Measurements from ENCODE around the gene POLH. TPM values are rescaled to one million over a fixed set of nuclear protein-coding genes. Genes with fewer than 3 reads are reported as not detected.

The POLH gene
- total and polyA plus RNA-seq, 2 donors from 2014 or later, result 1.8 to 16.8 TPM

GRCh38 chr6:43540507-43540906 is 35.5 kb upstream of the POLH start:
- intact Hi-C loops (cut with DNase I), result no loop called here
- no peaks in the 10 kb centered on the region for H3K27me3 ChIP-seq (ENCODE audit: control insufficient read depth, insufficient read depth, low read length)
- DNase-seq (no peak), FAIRE-seq (no peak)
- no peaks in the 10 kb centered on the region for H3K9me3 ChIP-seq (ENCODE audit: control insufficient read depth in 2 of 3, insufficient read depth in 1 of 3, low read length in 3 of 3)
- no peak overlapping the region for H3K27ac ChIP-seq (ENCODE audit: low read depth in 2 of 2, low read length in 2 of 2)
- H3K4me3 ChIP-seq (ENCODE audit: low read length in 3 of 3), result no peak overlapping the region
- TF ChIP-seq CTCF (IDR thresholded peaks at IDR 0.05; ENCODE audit: borderline replicate concordance, extremely low read depth, insufficient read depth), result no peak
- H3K9ac ChIP-seq (ENCODE audit: low read length in 3 of 3), result no peak overlapping the region
- peaks cover 0 to 7% (median 6%) of the 10 kb centered on the region in 3 donors for H3K36me3 ChIP-seq (ENCODE audit: control insufficient read depth in 2 of 3, insufficient read depth in 3 of 3, low read length in 3 of 3)
- no peaks in the 10 kb centered on the region for H3K4me1 ChIP-seq (ENCODE audit: control insufficient read depth in 2 of 3, insufficient read depth in 2 of 3, low read depth in 1 of 3, low read length in 3 of 3)

- Histone ChIP-seq H3K27ac (ENCODE audit: low read depth in 2 of 2, low read length in 2 of 2) (no peak overlapping the region), H3K9ac (ENCODE audit: low read length in 3 of 3) (no peak overlapping the region), H3K27me3 (ENCODE audit: control insufficient read depth, insufficient read depth, low read length) (no peaks in the 10 kb centered on the region), H3K4me3 (ENCODE audit: low read length in 3 of 3) (no peak overlapping the region), H3K36me3 (ENCODE audit: control insufficient read depth in 2 of 3, insufficient read depth in 3 of 3, low read length in 3 of 3) (peaks cover 0 to 9% (median 7%) of the 10 kb centered on the region in 3 donors), H3K4me1 (ENCODE audit: control insufficient read depth in 2 of 3, insufficient read depth in 2 of 3, low read depth in 1 of 3, low read length in 3 of 3) (no peaks in the 10 kb centered on the region), H3K9me3 (ENCODE audit: control insufficient read depth in 2 of 3, insufficient read depth in 1 of 3, low read length in 3 of 3) (no peaks in the 10 kb centered on the region)
- intact Hi-C loops (cut with DNase I), result no loop called here
- no peak for TF ChIP-seq CTCF (IDR thresholded peaks at IDR 0.05; ENCODE audit: borderline replicate concordance, extremely low read depth, insufficient read depth)
- no peak for FAIRE-seq
- DNase-seq, result no peak
These were observed 34.1 kb upstream of the POLH start for GRCh38 chr6:43541774-43542471.

DNA sequence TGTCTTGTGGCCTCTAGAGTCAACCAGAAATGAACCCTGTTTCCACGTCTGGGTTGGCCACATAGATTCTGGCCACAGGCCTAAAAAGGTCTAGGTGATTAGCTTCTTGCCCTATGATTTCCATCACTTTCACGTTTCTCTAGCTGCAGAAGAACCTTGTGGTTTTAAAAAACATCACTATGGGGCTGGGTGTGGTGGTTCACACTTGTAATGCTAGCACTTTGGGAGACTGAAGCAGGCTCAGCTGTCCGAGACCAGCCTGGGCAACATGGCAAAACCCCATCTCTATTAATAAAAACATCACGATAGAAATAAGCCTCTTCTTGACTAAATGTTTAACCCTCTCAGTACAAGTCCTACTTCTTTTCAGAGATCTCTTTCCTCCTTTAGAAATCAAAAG is 31.5 kb upstream of the POLH start:
- intact Hi-C loops (cut with DNase I), result no loop called here
- no peak for FAIRE-seq
- no peaks in the 10 kb centered on the region for H3K4me1 ChIP-seq (ENCODE audit: control insufficient read depth in 2 of 3, insufficient read depth in 2 of 3, low read depth in 1 of 3, low read length in 3 of 3)

More for the DNA sequence above, 31.5 kb upstream of the POLH start:
- no peak for TF ChIP-seq CTCF (IDR thresholded peaks at IDR 0.05; ENCODE audit: borderline replicate concordance, extremely low read depth, insufficient read depth)
- Histone ChIP-seq H3K27me3 (ENCODE audit: control insufficient read depth, insufficient read depth, low read length) (no peaks in the 10 kb centered on the region), H3K9me3 (ENCODE audit: control insufficient read depth in 2 of 3, insufficient read depth in 1 of 3, low read length in 3 of 3) (no peaks in the 10 kb centered on the region), H3K27ac (ENCODE audit: low read depth in 2 of 2, low read length in 2 of 2) (no peak overlapping the region), H3K9ac (ENCODE audit: low read length in 3 of 3) (no peak overlapping the region), H3K4me3 (ENCODE audit: low read length in 3 of 3) (no peak overlapping the region), H3K36me3 (ENCODE audit: control insufficient read depth in 2 of 3, insufficient read depth in 3 of 3, low read length in 3 of 3) (peaks cover 0 to 21% (median 11%) of the 10 kb centered on the region in 3 donors)
- DNase-seq, result no peak
